ENCODE measurements around the gene SIAH3. TPM values are rescaled to one million over a fixed set of nuclear protein-coding genes. Genes with fewer than 3 reads are reported as not detected.

Gene SIAH3
- total and polyA plus RNA-seq, 9 of the 15 experiments (the other 6 are each of a cell fraction or from before 2014, with no cell fraction given) = not detected

DNA sequence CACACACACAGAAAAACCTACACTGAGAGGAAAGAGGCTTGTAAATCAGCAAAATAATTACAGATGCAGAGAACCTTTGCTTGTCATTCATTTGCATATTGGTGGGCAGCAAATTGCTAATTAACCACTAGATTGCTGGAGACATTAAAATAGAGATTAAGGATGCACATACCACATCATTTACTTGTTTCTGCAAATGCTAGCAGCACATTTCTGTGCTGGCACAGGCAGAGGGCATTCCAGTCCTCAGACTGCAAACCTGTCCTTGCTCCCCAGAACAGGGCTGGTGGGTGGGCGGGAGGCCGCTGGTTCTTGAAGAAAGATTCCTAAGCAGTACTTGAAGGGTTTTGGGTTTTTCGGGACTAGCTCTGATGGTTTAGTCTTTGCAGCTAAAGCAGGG is 941 bp upstream of the SIAH3 start (continued):
- TF ChIP-seq, protein P1, sequence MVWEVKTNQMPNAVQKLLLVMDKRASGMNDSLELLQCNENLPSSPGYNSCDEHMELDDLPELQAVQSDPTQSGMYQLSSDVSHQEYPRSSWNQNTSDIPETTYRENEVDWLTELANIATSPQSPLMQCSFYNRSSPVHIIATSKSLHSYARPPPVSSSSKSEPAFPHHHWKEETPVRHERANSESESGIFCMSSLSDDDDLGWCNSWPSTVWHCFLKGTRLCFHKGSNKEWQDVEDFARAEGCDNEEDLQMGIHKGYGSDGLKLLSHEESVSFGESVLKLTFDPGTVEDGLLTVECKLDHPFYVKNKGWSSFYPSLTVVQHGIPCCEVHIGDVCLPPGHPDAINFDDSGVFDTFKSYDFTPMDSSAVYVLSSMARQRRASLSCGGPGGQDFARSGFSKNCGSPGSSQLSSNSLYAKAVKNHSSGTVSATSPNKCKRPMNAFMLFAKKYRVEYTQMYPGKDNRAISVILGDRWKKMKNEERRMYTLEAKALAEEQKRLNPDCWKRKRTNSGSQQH (CRISPR knock-in tag; IDR thresholded peaks at IDR 0.05) = no peak
- TF ChIP-seq ZNF780A (CRISPR knock-in tag; IDR thresholded peaks at IDR 0.05) = no peak
- TF ChIP-seq ZNF282 (CRISPR knock-in tag; IDR thresholded peaks at IDR 0.05) = no peak
- TF ChIP-seq, protein P2, sequence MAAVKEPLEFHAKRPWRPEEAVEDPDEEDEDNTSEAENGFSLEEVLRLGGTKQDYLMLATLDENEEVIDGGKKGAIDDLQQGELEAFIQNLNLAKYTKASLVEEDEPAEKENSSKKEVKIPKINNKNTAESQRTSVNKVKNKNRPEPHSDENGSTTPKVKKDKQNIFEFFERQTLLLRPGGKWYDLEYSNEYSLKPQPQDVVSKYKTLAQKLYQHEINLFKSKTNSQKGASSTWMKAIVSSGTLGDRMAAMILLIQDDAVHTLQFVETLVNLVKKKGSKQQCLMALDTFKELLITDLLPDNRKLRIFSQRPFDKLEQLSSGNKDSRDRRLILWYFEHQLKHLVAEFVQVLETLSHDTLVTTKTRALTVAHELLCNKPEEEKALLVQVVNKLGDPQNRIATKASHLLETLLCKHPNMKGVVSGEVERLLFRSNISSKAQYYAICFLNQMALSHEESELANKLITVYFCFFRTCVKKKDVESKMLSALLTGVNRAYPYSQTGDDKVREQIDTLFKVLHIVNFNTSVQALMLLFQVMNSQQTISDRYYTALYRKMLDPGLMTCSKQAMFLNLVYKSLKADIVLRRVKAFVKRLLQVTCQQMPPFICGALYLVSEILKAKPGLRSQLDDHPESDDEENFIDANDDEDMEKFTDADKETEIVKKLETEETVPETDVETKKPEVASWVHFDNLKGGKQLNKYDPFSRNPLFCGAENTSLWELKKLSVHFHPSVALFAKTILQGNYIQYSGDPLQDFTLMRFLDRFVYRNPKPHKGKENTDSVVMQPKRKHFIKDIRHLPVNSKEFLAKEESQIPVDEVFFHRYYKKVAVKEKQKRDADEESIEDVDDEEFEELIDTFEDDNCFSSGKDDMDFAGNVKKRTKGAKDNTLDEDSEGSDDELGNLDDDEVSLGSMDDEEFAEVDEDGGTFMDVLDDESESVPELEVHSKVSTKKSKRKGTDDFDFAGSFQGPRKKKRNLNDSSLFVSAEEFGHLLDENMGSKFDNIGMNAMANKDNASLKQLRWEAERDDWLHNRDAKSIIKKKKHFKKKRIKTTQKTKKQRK (IDR thresholded peaks at IDR 0.05; ENCODE audit: borderline replicate concordance, low read depth, low read length) = no peak
- TF ChIP-seq MEIS2 (IDR thresholded peaks at IDR 0.05; ENCODE audit: partially characterized antibody) = no peak

- Histone ChIP-seq H3K27ac (ENCODE audit: extremely low read depth, low read depth, low read length) (no peak overlapping the region), H3K9me3 (replicated peaks; ENCODE audit: control insufficient read depth, insufficient read depth, low read depth, low read length) (no peaks in the 10 kb centered on the region), H3K4me3 (no peak overlapping the region), H3K4me2 (ENCODE audit: insufficient read depth, low read length) (no peak overlapping the region), H3K27me3 (ENCODE audit: control insufficient read depth in 2 of 2, insufficient read depth in 2 of 2, low read length in 2 of 2) (peaks cover 14 to 38% of the 10 kb centered on the region in 2 experiments; a peak in 4 of 5 replicates), H3K4me1 (replicated peaks in 1 of 2; ENCODE audit: control insufficient read depth in 2 of 2, insufficient read depth in 2 of 2, low read length in 2 of 2) (no peaks in the 10 kb centered on the region; a peak in 1 of 5 replicates), H3K9ac (ENCODE audit: insufficient read depth in 1 of 2, low read depth in 2 of 2, low read length in 2 of 2) (no peak overlapping the region), H2AFZ (ENCODE audit: low read depth, low read length) (no peak overlapping the region), H3K79me2 (ENCODE audit: control insufficient read depth, insufficient read depth, low read length) (no peaks in the 10 kb centered on the region), H3K9me1 (ENCODE audit: control insufficient read depth, insufficient read depth, low read length) (no peaks in the 10 kb centered on the region), H3K36me3 (ENCODE audit: control insufficient read depth, insufficient read depth, low read length) (no peaks in the 10 kb centered on the region), H4K20me1 (replicated peaks; ENCODE audit: control insufficient read depth, insufficient read depth, low read length) (no peaks in the 10 kb centered on the region)
- DNase-seq (ENCODE audit: extremely low read depth in 1 of 4, low spot score in 3 of 4) (no peak), FAIRE-seq (no peak), ATAC-seq (no peak)
- intact Hi-C loops (cut with micrococcal nuclease) (no loop called here), in situ Hi-C loops (cut with MboI) (no loop called here)
- POLR2A ChIA-PET = no interaction called here
- 0% methylated on average over 7 of the region's 7 CpGs for WGBS (ENCODE audit: insufficient coverage, low coverage, missing lambda C conversion rate)
- CTCF ChIA-PET (ENCODE audit: low intra/inter-chr PET ratio) = no interaction called here
- BruUV-seq (replicated peaks) = no TSS peak
- no peak for TF ChIP-seq ZBTB8A (IDR thresholded peaks at IDR 0.05; ENCODE audit: partially characterized antibody)
- TF ChIP-seq ELF1 (tag; IDR thresholded peaks at IDR 0.05) = no peak
- TF ChIP-seq ZNF785 (CRISPR knock-in tag; IDR thresholded peaks at IDR 0.05) = no peak
- TF ChIP-seq POLR2A (conservative IDR thresholded peaks at IDR 0.05) = no peak
- TF ChIP-seq SMAD3 (CRISPR knock-in tag; conservative IDR thresholded peaks at IDR 0.05) = no peak
- TF ChIP-seq ZFX (CRISPR knock-in tag; IDR thresholded peaks at IDR 0.05) = no peak
- no peak for TF ChIP-seq KAT7 (CRISPR knock-in tag; IDR thresholded peaks at IDR 0.05; ENCODE audit: borderline replicate concordance)
- TF ChIP-seq, protein P3, sequence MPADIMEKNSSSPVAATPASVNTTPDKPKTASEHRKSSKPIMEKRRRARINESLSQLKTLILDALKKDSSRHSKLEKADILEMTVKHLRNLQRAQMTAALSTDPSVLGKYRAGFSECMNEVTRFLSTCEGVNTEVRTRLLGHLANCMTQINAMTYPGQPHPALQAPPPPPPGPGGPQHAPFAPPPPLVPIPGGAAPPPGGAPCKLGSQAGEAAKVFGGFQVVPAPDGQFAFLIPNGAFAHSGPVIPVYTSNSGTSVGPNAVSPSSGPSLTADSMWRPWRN (IDR thresholded peaks at IDR 0.05; ENCODE audit: low read depth) = no peak
- TF ChIP-seq RFX7 (CRISPR knock-in tag; IDR thresholded peaks at IDR 0.05) = no peak
- TF ChIP-seq, protein P4, sequence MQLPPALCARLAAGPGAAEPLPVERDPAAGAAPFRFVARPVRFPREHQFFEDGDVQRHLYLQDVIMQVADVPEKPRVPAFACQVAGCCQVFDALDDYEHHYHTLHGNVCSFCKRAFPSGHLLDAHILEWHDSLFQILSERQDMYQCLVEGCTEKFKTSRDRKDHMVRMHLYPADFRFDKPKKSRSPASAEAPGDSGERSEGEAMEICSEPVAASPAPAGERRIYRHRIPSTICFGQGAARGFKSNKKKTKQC (CRISPR knock-in tag; IDR thresholded peaks at IDR 0.05) = no peak
- no peak for TF ChIP-seq ZNF280A (IDR thresholded peaks at IDR 0.05; ENCODE audit: low read depth, partially characterized antibody)
Measured at GRCh38 chr13:45851956-45852355, 403 bp upstream of the SIAH3 start.
